Activated CD4-positive, alpha-beta T cell treated with anti-CD3 and anti-CD28 coated beads, Interleukin-2, amount 50 U/mL, for 48 hours (primary cell): Measurements from ENCODE around the gene SLC2A14.
"Not testable (repeated sequence)": the region's sequence is repeated elsewhere in the genome, so short reads cannot be mapped to it uniquely, and the experiment has no call there.

Source experiments
- DNase-seq, 2 experiments: peaks; one replicate each; pipeline ENCODE4 v3.0.0-alpha.2; 2020

SLC2A14 gene

GRCh38 chr12:7868391-7868790 lies 4.3 kb downstream of the SLC2A14 start:
- DNase-seq = no peak

DNA sequence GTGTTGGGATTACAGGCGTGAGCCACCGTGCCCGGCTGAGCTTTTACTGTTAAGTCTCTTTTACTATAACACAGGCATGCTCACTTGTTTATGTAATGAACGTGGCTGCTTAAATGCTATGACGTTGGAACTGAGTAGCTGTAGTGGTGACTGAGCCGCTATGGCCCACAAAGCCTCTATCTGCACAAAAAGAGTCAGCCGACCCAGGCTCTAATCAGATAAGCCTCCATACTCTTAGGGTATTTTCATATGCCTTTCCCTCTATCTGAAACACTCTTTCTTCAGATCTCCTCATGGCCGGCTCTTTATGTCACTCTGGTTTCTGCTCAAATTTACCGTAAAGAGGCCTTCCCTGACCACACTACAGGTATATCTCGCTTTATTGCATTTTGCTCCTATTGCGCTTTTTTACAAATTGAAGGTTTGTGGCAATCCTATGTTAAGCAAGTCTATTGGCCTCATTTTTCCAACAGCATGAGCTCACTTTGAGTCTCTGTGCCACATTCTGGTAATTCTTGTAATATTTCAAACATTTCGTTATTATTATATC lies 8.0 kb downstream of the SLC2A14 start:
- no peak for DNase-seq

- peak; percentile 11 to 23 for DNase-seq
Measured at GRCh38 chr12:7862814-7863348, 9.8 kb downstream of the SLC2A14 start.

- DNase-seq = not testable (repeated sequence)
Measured at GRCh38 chr12:7862301-7862700, 10.4 kb downstream of the SLC2A14 start.

- DNase-seq = no peak
Measured at GRCh38 chr12:7859552-7859951, 13.2 kb downstream of the SLC2A14 start.

DNA sequence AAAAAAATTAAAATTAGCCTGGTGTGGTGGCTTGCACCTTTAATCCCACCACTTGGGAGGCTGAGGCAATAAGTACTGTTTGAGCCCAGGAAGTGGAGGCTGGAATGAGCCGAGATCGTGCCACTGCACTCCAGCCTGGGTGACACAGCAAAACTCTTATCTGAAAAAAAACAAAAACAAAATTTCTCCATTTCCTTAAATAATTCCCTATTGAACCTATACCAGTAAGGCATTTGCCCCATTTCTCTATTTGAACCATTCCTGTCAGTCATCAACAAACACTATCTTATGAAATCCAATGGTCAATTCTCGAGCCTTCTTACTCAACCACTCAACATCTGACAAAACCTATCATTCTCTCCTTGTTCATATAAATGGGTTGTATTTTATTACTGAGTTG lies 14.7 kb downstream of the SLC2A14 start:
- no peak for DNase-seq

DNA sequence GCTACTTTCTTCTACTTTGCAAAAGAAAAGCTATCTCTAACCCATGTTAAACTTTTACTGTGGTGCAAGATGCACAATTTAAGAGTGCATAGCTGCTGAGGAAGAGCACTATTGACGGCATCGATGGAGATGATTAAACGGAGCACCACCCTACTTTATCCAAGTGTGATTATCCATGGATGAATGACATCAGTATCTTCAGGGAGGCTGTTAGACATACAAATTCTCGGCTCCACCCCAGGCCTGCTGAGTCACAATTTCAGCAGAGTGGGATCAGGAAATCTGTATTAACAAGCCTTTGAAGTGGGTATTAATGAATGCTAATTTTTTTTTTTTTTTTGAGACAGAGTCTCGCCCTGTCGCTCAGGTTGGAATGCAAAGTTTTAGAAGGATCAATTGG lies 16.2 kb downstream of the SLC2A14 start:
- no peak for DNase-seq

DNA sequence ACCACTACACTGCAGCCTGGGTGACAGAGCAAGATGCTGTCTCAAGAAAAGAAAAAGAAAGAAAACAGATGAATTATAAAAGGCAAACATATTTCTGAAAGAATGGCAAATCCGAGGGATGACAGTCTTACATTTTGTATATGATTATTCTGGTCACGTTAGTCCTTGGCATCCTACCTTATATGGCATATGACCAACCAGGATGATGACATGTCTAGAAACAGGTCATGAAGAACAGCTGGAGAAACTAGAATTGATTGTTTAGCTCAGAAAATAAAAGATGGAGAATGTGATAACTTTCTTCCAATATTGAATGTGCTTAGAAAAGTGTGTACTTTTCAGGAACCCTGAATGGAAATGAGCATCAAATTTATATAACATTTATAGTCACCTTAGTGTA lies 19.2 kb downstream of the SLC2A14 start:
- DNase-seq = no peak

DNA sequence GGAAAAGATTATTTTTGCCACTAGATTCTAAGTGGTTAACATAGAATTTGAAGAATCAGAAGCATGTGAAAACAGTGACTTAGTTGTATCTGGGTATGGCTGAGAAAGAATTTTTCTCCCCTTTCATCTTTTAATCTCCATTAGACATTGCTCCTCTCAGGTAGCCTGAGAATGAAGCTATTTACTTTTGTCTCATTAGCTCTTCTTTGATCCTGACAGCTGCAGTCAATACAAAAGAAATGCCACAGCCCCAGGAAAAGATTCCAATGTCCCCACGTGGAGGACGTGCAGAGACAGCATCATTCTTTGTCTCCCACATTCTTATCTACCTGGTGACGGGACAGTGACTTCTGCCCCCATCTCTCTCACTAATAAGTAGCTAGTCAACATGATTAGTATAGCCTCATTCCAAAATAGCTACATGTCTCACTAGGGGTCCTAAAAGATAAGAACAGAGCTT lies 21.1 kb downstream of the SLC2A14 start:
- not testable (repeated sequence) for DNase-seq

GRCh38 chr12:7850099-7850498 lies 22.6 kb downstream of the SLC2A14 start:
- not testable (repeated sequence) for DNase-seq

GRCh38 chr12:7848098-7848422 lies 24.7 kb downstream of the SLC2A14 start:
- DNase-seq = not testable (repeated sequence)

DNA sequence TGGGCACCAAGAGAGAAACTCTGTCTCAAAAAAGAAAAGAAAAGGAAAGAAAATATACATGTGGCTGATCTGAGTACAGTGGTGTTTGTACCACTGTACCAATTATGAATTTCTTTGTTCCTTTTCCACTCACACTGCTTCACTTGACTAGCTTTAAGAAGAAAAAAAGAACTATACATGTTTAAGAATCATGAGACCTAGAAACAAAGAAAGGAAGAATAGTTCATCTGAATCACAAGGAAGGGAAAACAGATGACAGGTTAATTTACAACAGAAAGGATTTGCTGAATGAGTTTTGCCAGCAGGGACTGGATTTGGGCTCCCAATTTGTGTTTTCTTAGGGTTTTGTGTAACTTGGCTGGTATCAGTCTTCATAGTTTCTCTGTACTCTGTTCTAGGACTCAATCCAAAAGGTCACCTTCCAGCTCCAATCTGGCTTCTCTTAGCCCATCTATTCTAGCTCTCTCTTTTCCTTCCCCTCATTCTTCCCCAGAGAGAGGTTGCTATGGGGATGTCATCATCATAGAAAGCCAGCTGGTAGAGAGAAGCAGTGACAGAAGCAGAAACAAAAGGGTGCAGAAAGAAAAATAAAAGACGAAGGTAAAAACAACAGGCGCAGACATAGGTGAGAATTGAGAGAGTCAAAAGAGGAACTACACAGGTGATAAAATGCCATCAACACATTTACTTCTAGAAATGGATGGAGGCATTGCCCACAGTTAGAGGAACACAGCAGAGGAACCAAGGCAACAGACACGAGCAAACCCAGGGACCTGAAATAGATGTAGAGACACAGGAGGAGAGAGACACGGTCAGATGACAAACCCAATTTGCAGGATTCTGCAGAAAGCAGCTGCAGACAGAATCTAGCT lies 25.3 kb downstream of the SLC2A14 start:
- not testable (repeated sequence) for DNase-seq

DNA sequence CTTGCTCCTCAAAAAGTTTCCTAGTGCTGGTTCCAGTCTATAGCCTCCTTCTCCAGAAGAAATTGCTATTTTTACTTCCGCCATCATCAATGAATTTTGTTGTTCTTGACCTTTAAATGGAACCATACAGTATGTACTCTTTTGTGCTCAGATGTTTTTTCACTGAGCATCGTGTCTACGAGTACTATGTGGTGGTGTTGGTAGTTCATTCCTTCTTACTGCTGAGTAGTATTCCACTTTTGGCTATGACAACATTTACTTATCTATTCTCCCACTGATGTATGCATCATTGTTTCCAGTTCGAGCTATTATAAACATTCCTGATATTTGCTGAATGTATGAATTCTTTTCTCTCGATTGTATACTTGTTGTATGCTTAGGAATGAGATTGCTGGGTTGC lies 28.6 kb downstream of the SLC2A14 start:
- no peak for DNase-seq

DNA sequence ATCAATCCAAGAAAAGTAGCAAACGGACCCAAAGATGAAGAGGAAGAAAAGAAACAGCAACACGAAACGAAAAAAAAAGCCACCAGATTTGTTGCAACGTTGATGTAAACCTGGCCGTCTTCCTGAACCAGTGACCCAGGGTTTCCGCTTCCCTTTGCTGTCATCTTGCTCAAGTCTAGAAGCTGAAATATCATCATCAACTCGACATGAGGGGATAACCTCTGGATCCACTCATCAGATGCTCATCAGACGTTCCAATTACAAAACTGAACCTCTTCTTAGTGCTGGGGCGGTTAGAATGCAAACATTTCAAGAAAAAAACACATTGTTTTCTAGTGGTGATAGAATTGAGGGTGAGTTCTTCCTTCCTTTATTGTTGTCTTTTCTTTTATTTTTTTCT lies 29.1 kb downstream of the SLC2A14 start:
- not testable (repeated sequence) for DNase-seq

DNA sequence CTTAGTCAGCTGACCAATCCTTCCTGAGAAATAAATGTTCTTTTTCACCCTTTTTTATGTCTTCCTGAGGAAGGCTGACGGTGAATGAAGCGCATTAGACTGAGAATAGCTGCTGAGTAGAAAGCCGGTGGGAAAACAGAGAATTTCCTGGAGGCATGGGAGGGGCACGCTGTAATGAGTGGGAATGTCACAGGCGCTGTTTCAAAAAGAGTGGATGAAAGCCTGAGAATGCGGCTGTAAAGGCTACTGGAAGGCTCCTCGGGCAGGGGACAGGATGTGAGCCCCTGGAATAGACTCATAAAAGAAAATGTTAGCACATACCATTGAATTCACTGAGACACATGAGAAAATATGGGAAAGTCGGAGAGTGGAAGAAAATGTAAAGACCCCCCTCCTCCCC lies 29.6 kb downstream of the SLC2A14 start:
- DNase-seq = not testable (repeated sequence)

DNA sequence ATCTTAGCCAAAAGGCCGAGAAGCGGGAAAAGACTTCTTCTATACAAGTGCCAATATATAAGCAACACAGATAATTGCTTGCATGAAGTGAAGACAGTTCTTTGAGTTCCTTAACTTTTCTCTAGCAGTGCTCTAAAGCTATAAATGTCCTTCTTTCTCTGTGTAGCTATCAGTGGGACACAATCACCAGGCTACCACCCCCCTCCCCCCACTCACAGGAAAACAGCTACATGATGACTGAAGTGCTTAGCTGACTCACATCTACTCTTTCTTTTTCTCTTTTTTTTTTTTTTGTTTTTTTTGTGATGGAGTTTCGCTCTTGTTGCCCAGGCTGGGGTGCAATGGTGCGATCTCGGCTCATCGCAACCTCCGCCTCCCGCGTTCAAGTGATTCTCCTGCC lies 30.3 kb downstream of the SLC2A14 start:
- not testable (repeated sequence) for DNase-seq

GRCh38 chr12:7839848-7840247 lies 32.9 kb downstream of the SLC2A14 start:
- DNase-seq = not testable (repeated sequence)

GRCh38 chr12:7839226-7839625 lies 33.5 kb downstream of the SLC2A14 start:
- DNase-seq = not testable (repeated sequence)

- no peak for DNase-seq
Measured at GRCh38 chr12:7837366-7837765, 35.3 kb downstream of the SLC2A14 start.

GRCh38 chr12:7835766-7836165 lies 36.9 kb downstream of the SLC2A14 start:
- no peak for DNase-seq

DNA sequence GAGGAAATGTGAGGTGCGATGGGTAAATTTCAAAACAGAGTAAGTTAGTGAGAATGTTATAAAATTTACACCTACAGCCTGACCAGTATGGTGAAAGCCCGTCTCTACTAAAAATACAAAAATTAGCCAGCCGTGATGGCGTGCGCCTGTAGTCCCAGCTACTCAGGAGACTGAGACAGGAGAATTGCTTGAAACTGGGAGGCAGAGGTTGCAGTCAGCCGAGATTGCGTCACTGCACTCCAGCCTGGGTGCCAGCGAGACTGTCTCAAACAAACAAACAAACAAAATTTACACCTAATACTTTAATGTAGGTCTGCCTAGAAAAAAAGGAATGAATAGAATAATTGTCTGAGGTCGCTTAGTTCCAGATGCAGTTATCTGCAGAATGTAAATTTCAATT lies 37.6 kb downstream of the SLC2A14 start:
- DNase-seq = no peak

DNA sequence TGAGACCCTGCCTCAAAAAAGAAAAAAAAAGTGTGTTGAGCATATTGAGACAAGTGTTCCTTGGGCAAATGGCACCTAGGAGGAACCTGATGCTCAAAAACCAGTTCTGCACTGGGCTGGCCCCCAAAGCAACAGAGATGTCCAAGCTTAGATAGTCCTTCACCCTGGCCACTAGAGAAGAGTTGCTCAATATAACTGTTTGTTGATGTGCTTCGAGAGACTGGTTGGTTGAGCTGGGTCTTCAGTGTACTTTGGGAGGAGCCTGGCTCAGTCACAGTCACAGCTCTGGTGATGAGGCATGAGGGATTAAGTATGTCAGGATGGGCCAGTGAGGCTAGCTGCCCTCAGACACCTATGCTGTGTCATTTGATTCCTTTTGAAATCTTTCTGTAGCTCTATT lies 38.0 kb downstream of the SLC2A14 start:
- DNase-seq = no peak

DNA sequence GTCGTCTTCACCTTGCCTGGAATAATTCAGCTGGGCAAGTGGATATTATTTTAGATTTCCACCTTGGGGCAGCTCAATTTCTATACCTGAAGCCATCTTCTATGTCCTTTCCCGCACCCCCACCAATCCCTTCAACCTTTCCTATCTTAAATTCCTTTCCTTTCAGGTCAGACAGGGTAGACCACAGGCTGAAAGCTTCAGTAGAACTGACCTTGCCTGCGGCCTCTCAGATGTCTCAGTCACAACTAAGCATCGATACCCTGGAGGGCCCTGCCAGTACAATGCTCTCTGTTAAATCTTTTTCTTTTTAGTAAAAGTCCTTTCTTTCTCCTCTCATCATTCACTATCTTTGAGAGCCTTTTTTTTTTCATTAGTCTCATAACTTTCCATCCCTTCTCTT lies 38.9 kb downstream of the SLC2A14 start:
- DNase-seq = no peak

DNA sequence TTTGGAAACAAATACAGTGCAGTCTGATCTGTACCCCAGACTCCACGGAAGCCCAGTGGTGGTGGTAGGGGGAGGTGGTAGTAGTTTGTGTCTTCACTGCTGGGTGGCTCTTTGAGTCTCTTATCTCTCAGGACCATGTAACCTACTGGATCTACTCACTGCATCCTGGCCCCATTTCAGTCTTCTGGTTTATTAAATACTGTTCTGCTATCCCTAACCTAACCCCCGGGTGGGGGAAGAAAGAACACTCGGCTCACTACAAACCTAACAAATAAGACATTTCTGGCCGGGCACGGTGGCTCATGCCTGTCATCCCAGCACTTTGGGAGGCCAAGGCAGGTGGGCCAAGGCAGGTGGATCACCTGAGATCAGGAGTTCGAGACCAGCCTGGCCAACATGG lies 39.5 kb downstream of the SLC2A14 start:
- not testable (repeated sequence) for DNase-seq
